NCI-H1436 (cell line): Measurements from ENCODE around the gene HSD17B8.

Experiments used
- DNase-seq: peaks from one replicate; lab custom pipeline; 2025; lab: John Stamatoyannopoulos, UW

HSD17B8 gene

GRCh38 chr6:33241968-33242367 lies 37.5 kb downstream of the HSD17B8 start:
- no peak for DNase-seq

DNA sequence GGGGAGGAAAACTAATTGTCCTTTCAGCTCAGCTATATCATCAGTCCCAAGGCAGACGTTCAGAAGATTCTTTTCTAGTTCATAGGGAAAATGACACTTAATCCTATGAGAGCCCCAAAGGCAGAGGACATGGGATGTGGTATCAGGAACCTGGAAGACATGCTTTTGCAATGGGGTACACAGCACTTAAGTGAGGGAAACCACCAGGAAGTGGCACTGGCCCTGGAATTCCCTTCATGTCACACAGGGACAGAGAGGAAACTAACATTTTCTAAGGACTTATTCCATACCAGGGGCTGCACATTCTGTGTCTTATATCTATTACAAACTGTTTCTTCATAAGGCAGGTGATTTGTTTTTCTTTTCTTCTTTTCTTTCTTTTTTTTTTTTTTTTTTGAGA lies 39.0 kb downstream of the HSD17B8 start:
- DNase-seq, result no peak

DNA sequence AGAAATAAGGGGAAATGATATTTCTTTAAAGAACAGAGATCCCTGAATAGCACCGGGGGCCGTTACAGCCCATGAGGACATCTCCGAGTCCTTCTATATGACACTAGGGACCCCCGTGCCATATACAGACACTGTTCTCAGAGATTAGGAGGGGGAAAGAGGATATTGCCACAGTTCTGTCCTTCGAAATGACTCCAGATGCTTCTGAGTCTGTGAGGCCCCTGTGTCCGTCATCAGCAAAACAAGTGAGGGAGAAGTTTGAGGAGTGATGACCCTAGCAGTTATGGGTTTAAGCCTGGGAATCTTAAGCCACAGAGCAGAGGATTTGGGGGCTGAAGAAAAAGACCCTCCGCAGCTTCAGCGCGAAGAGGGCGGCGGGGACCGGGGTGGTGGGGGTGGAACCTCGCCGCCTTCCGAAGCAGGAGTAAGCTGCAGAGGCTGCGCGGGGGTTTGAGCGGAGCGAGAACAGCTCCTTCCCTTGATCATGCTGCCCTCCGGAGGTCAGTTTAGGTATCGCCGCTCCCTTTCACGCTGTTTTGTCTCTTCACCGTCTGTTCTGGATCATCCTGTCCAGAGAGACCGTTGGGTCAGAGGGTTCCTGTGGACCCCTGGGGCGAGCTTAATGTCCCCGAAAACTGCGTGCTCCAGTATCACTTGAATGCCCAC lies 43.7 kb downstream of the HSD17B8 start:
- DNase-seq, result peak; percentile 79

- no peak for DNase-seq
Observed at GRCh38 chr6:33248643-33248931, 44.1 kb downstream of the HSD17B8 start.

GRCh38 chr6:33248932-33249731 lies 44.7 kb downstream of the HSD17B8 start:
- DNase-seq, result peak; percentile 98

DNA sequence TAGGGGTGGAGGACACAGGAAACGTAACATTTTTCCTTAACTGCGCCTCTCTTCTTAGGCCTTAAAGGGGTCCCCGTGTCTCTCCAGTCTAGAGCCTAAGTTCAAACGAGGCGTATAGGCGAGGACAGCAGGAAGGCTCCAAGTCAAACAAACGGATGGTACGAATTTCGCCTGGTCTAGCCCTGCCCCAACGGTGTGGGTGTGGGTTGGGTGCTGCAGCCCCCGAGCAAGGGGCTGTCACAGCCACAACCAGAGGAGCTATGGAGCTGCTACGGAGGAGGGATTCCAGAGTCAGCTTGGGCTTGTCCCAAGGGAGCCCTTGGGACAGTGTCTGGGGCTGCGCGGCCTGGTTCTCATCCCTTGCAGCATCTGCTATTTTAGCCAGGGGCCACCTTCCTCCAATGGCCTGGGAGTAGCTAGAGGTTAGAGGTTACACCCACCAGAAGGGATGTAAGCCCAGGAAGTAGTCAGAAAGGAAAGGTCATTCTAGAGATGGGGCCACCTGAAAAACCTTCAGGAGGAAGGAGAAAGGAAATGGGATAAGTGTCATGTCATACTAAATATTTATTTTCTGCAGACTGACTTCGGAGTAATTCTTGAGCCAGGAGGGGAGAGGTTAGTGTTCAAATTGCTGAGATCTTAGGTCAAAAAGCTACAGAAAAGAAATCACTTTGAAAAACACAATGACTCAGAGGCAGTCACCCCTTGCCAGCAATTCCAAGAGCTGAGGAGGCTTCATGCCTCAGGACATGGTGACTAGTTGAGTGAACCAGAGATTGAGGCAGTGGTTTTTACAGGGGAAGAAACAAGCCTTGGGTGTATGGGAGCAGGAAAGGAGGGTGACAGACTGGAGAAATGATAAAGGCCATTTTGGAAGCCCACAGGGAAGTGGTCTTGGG lies 45.5 kb downstream of the HSD17B8 start:
- DNase-seq, result no peak

DNA sequence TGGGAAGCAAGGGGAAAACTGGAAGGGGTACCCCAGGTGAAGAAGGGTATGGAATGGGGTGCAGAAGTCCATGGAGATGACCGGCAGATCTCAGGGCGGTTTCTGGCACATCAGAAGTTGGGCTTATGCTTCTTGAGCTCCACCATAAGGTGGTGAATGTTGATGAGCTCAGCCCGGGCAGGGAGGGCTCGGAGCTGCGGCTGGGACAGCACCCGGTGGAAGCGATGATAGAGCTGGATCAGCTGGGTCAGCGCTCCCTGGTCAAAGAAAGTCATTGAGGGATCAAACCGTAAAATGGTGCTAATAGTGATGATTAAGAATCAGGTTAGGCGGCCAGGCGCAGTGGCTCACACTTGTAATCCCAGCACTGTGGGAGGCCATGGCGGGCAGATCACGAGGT lies 46.3 kb downstream of the HSD17B8 start:
- DNase-seq, result no peak

- no peak for DNase-seq
Observed at GRCh38 chr6:33251395-33252012, 47.0 kb downstream of the HSD17B8 start.

DNA sequence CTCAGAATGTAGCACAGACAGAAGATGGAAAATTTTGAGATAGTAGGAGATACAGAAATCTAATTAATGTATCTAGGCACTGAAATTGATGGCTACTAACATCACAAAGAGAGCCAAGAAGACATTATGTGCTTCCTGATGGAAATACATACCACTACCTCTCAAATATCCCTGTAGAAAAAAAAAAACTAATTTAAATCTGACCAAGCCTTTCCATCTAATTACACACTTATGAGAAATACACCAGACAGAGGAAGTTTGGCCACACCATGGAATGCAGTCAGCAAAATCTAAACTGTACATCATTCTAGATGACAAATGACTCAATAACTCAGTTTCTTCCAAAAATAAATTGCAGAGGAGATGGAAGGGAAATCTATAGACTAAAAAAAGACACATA lies 48.3 kb downstream of the HSD17B8 start:
- DNase-seq, result no peak

GRCh38 chr6:33254591-33254990 lies 50.1 kb downstream of the HSD17B8 start:
- no peak for DNase-seq
